GM12872 (cell line): Measurements from ENCODE around the gene ADGRV1.

Experiments used
- TF ChIP-seq, protein P1 (sequence below): IDR thresholded peaks from 3 replicates; pipeline ENCODE4 v1.5.1; 2011; ENCODE audit warnings: low read depth, mild to moderate bottlenecking, low read length, moderate library complexity; ENCODE audit not compliant: insufficient read depth

ADGRV1 gene

DNA sequence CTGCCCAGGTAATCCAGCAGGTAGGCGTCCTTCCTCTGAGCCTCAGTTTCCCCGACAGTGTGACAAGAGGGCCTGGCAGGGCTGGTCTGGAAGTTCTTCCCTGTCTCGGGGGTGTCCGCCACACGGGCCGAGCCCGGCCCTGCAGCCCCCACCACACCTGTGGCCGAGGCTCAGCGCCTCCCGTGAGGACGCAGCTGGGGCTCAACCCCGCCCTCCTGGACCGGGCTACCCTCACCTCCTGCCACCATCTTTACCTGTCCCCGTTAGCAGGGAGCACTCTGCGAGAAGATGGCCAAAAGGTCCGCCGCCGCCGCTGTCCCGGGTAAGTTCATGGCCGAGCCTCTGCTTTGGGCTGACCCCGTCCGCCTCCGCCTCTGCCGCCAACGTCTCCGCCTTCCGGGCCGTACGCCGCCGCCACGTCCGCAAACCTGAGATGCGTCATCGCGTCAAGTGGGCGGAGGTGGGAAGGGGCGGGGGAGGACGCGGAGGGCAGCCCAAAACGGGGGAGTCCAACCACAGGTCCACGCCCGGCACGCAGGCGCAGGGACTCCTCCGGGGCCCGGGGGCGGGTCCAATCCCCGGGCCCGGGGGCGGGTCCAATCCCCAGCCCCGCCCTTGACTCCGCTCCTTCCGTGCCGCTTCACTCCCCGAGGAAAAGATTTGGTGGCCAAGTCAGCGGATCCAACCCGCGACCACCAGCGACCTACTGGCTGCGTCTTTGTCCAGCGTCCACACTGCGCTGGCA, 29.2 kb upstream of the ADGRV1 start, which contains the start of gene LYSMD3:
LYSMD3 (minus strand) TSS at position 391 of the 745 bp plus-strand sequence. CDS start 4,295 bp downstream, outside the sequence.
- TF ChIP-seq, protein P1, sequence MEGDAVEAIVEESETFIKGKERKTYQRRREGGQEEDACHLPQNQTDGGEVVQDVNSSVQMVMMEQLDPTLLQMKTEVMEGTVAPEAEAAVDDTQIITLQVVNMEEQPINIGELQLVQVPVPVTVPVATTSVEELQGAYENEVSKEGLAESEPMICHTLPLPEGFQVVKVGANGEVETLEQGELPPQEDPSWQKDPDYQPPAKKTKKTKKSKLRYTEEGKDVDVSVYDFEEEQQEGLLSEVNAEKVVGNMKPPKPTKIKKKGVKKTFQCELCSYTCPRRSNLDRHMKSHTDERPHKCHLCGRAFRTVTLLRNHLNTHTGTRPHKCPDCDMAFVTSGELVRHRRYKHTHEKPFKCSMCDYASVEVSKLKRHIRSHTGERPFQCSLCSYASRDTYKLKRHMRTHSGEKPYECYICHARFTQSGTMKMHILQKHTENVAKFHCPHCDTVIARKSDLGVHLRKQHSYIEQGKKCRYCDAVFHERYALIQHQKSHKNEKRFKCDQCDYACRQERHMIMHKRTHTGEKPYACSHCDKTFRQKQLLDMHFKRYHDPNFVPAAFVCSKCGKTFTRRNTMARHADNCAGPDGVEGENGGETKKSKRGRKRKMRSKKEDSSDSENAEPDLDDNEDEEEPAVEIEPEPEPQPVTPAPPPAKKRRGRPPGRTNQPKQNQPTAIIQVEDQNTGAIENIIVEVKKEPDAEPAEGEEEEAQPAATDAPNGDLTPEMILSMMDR, result no peak

DNA sequence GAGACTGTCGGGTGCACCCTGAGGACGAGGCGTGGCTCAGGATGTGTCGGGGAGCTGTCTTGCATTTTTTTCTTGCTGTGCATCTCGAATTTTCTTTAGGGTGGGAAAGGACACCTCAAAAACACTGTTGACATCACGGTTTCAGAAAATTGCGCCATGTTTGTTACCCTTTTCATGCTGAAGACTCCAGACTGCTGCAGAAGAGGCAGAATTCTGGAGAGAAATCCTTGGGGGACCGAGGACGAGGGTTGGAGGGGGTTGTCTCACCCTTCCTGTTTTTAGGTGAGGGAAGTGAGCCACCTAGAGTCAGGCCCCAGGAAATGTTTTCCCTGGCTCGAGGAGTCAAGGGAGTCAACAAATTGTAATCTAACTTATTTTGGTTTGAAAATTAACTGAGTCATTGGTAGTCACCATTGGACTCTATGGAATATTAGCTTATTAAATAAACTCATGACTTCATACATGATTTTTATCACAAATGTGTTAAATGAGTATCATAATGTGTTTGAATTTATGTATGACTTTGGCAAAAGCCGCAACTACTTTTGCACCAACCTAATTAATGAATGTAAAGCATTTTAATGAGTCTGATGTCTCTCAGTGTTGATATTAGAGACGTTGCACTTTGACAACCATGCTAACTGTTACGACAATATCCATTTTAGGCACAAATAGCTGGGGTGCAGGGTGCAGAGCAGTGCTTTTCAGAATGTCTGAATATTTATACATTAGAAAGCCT, 28.5 kb upstream of the ADGRV1 start:
- TF ChIP-seq, protein P1, result peak; percentile 64

GRCh38 chr5:90530736-90531487, 27.7 kb upstream of the ADGRV1 start:
- TF ChIP-seq, protein P1, result no peak

DNA sequence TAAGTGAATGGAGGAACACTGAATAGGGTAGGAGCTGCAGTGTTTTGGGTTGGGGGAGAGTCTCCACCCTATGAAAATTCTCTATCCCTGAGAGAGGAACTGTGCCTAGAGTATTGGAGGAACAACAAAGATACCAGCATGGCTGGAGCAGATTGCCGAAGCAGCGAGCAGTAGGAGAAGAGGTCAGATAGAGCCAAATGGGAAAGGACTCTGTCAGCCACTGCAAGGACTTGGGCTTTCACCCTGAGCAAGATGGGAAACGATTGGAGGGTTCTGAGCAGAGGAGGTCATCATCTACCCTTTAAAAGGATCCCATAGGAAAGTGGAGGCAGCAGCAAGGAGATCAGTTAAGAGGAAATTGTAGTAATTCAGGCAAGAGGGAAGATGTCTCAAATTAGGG, 24.8 kb upstream of the ADGRV1 start:
- TF ChIP-seq, protein P1, result no peak

DNA sequence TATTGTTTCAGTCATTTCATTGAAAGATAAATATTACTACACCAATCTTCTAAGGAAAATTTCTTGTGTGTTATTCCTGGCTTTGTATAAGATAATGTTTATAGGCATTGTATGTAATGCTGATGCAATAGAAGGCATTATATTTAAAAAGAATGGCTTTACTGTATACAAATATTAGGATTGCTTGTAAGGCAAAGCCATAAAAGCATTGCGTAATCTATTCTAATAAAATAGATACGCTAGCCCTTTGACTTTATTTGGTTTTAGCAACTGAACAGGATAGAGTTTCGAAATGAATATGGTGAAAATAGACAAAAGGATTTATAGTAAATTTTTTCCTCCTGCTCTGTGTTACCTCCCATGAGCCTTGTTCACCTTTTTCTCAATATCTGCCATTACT, 23.7 kb upstream of the ADGRV1 start:
- TF ChIP-seq, protein P1, result no peak

GRCh38 chr5:90542827-90543519, 15.6 kb upstream of the ADGRV1 start:
- TF ChIP-seq, protein P1, result no peak
